ENCODE results near the gene SUGCT. TPM values are rescaled to one million over a fixed set of nuclear protein-coding genes. Genes with fewer than 3 reads are reported as not detected.

SUGCT gene
- total and polyA plus RNA-seq, 3 donors from 2014 or later = 7.1 to 9.8 (median 8.1) TPM

DNA sequence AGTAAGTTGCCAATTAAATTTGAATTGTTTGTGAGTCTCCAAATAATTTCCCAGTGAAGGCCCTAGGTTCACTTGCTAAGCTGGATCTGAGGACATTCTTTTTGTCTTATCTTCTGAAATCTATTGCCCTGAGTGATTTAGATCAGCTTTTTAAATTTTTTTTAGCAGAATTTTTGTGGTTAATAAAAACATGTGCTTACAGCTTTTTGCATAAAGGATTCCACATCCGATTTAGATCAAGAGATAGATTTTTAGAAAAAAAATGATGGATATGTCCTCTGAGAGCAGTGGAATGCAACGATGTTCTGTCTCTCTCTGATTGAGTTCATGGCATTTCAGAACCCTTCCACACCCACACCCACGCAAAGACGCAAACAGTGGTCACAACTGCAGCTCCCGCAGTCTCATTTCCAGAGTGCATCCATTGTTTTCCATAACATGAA lies 358.8 kb downstream of the SUGCT start:
- no peak overlapping the region for H3K4me3 ChIP-seq
- no peaks in the 10 kb centered on the region for H3K4me1 ChIP-seq
- no peaks in the 10 kb centered on the region for H3K9me3 ChIP-seq
- no peaks in the 10 kb centered on the region for H3K27me3 ChIP-seq
- no peak for DNase-seq
- 69 to 71% methylated on average over 5 of the region's 5 CpGs for WGBS, 2 donors
- H3K27ac ChIP-seq = no peak overlapping the region
- TF ChIP-seq POLR2A (IDR thresholded peaks at IDR 0.05) = no peak
- no peak for TF ChIP-seq CTCF (IDR thresholded peaks at IDR 0.05)
- intact Hi-C loops (cut with DNase I; ENCODE audit: low total_unique reads) = no loop called here
- no peaks in the 10 kb centered on the region for H3K36me3 ChIP-seq (ENCODE audit: low read depth, missing control alignments)

DNA sequence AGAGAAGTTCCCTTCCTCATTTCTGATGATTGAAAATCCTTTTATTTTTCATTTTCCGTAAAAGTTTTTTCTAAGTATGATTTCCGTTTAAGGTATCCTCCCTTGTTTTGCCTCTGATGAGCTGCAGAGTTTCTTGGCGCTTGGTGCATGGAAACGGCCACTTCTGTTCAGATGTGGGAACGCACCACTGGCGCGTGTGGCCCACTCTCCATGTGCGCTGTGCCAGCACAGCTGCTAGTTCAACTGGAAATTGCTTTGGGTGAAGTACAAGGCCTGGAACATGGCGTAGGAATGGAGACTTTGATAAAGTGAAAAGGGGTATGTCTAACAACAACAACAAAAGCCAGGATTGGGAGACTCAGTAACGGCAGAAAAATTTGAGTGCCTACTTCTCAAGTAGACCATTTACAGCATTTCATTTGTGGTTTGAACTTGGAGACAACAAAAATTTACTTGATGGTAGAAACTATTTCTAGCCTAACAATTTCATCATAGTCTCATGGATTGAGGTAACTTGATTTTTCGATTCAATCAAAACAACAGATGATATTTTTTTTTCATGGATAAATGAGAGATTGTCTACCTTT lies 364.2 kb downstream of the SUGCT start:
- Histone ChIP-seq H3K9me3 (no peaks in the 10 kb centered on the region), H3K4me1 (no peaks in the 10 kb centered on the region), H3K27ac (no peak overlapping the region), H3K36me3 (ENCODE audit: low read depth, missing control alignments) (no peaks in the 10 kb centered on the region), H3K27me3 (no peaks in the 10 kb centered on the region), H3K4me3 (no peak overlapping the region)
- TF ChIP-seq POLR2A (IDR thresholded peaks at IDR 0.05) (no peak), CTCF (IDR thresholded peaks at IDR 0.05) (no peak)
- intact Hi-C loops (cut with DNase I; ENCODE audit: low total_unique reads) = no loop called here
- DNase-seq = no peak
- 91 to 94% methylated on average over 11 of the region's 11 CpGs for WGBS, 2 donors

DNA sequence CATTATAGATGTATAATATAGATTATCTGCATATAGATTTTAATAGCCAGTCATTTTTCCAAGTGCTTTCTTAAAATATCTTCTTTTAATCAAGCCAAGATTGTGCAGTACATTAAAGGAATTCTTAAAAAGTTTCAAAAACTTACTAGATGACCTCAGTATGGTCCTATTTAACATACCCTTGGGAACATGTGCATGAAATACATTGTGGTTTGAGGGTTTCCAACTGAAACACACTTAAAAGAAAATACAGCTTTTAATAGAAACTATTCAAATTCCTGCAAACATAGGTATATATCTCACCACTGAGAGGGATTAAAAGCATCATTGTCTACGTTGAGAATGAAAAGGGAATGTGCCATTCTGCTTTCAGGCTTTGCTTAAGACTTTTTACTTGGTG lies 364.9 kb downstream of the SUGCT start:
- DNase-seq = no peak
- Histone ChIP-seq H3K27ac (no peak overlapping the region), H3K27me3 (no peaks in the 10 kb centered on the region), H3K4me3 (no peak overlapping the region), H3K4me1 (no peaks in the 10 kb centered on the region), H3K36me3 (ENCODE audit: low read depth, missing control alignments) (no peaks in the 10 kb centered on the region), H3K9me3 (no peaks in the 10 kb centered on the region)
- intact Hi-C loops (cut with DNase I; ENCODE audit: low total_unique reads) = no loop called here
- WGBS, 2 donors = 83 to 89% methylated on average over 1 of the region's 1 CpG
- TF ChIP-seq POLR2A (IDR thresholded peaks at IDR 0.05) (no peak), CTCF (IDR thresholded peaks at IDR 0.05) (no peak)

- H3K36me3 ChIP-seq (ENCODE audit: low read depth, missing control alignments) = no peaks in the 10 kb centered on the region
- WGBS, 2 donors = 80 to 90% methylated on average over 1 of the region's 1 CpG
- no peak overlapping the region for H3K4me3 ChIP-seq
- H3K4me1 ChIP-seq = no peaks in the 10 kb centered on the region
- DNase-seq = no peak
- intact Hi-C loops (cut with DNase I; ENCODE audit: low total_unique reads) = no loop called here
- no peaks in the 10 kb centered on the region for H3K9me3 ChIP-seq
- H3K27me3 ChIP-seq = no peaks in the 10 kb centered on the region
- TF ChIP-seq POLR2A (IDR thresholded peaks at IDR 0.05) = no peak
- no peak for TF ChIP-seq CTCF (IDR thresholded peaks at IDR 0.05)
- no peak overlapping the region for H3K27ac ChIP-seq
Measured at GRCh38 chr7:40500219-40500618, 365.4 kb downstream of the SUGCT start.

DNA sequence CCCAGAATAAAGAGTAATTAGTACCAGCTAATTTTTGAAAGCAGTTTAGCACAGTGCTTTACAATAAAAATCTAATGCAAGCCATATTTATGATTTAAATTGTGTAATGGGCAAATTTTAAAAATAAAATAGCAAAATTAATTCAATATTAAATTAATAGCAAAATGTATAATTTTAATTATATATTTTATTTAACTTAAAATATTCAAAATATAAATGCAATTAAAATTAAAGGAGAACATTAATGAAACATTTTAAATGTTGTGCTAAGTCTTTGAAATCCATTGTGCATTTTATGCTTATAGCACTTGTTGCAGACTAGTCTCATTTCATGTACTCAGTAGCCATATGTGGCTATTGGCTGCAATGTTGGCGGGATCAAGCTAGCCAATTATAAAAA lies 367.6 kb downstream of the SUGCT start:
- 95 to 98% methylated on average over 1 of the region's 1 CpG for WGBS, 2 donors
- intact Hi-C loops (cut with DNase I; ENCODE audit: low total_unique reads) = no loop called here
- no peak overlapping the region for H3K4me3 ChIP-seq

More for the DNA sequence above, 367.6 kb downstream of the SUGCT start:
- Histone ChIP-seq H3K9me3 (no peaks in the 10 kb centered on the region), H3K4me1 (no peaks in the 10 kb centered on the region), H3K27me3 (no peaks in the 10 kb centered on the region), H3K36me3 (ENCODE audit: low read depth, missing control alignments) (no peaks in the 10 kb centered on the region), H3K27ac (no peak overlapping the region)
- no peak for DNase-seq
- TF ChIP-seq CTCF (IDR thresholded peaks at IDR 0.05) = no peak
- no peak for TF ChIP-seq POLR2A (IDR thresholded peaks at IDR 0.05)
